ENCODE results near the gene PURB. TPM values are rescaled to one million over a fixed set of nuclear protein-coding genes. Genes with fewer than 3 reads are reported as not detected.

PURB gene
- total RNA-seq, 6 experiments from 2014 or later: 4.9 to 6.9 (median 6.7) TPM

- Histone ChIP-seq H3K4me1 (no peaks in the 10 kb centered on the region), H3K27me3 (no peaks in the 10 kb centered on the region), H3K4me3 (no peak overlapping the region), H3K36me3 (no peaks in the 10 kb centered on the region), H3K9me3 (no peaks in the 10 kb centered on the region), H3K27ac (no peak overlapping the region)
- TF ChIP-seq POLR2A (IDR thresholded peaks at IDR 0.05) (no peak), CTCF (IDR thresholded peaks at IDR 0.05) (peak in 1 of 4 donors; percentile 5)
- DNase-seq (no peak), ATAC-seq (no peak)
- 50% methylated on average over 8 of the region's 8 CpGs for WGBS (ENCODE audit: insufficient coverage, low coverage, low lambda C conversion rate, missing lambda C conversion rate)
- intact Hi-C loops (cut with DNase I): loop anchor here (5.0 to 10.0 kb wide), 2 partner anchors 65 to 68 kb away; no protein-coding TSS in a partner anchor
Measured at GRCh38 chr7:44922351-44922694, 37.0 kb upstream of the PURB start.

- Histone ChIP-seq H3K27me3 (no peaks in the 10 kb centered on the region), H3K9me3 (no peaks in the 10 kb centered on the region), H3K27ac (no peak overlapping the region), H3K4me1 (no peaks in the 10 kb centered on the region), H3K36me3 (no peaks in the 10 kb centered on the region), H3K4me3 (no peak overlapping the region)
- 79% methylated on average over 2 of the region's 14 CpGs for WGBS (ENCODE audit: insufficient coverage, low coverage, low lambda C conversion rate, missing lambda C conversion rate)
- TF ChIP-seq POLR2A (IDR thresholded peaks at IDR 0.05) (no peak), CTCF (IDR thresholded peaks at IDR 0.05) (peak; percentile 82 to 93 (median 90))
- DNase-seq (peak; percentile 90 to 93 (median 93)), ATAC-seq (peak; percentile 97 to 100 (median 98))
- intact Hi-C loops (cut with DNase I): loop anchor here (5.0 to 10.0 kb wide), 2 partner anchors 64 to 67 kb away; no protein-coding TSS in a partner anchor
Measured at GRCh38 chr7:44921607-44922350, 36.4 kb upstream of the PURB start.

- intact Hi-C loops (cut with DNase I): loop anchor here (5.0 to 10.0 kb wide), 2 partner anchors 63 to 65 kb away; no protein-coding TSS in a partner anchor
- WGBS (ENCODE audit: insufficient coverage, low coverage, low lambda C conversion rate, missing lambda C conversion rate): 66% methylated on average over 3 of the region's 3 CpGs
- Histone ChIP-seq H3K36me3 (no peaks in the 10 kb centered on the region), H3K9me3 (no peaks in the 10 kb centered on the region), H3K27me3 (no peaks in the 10 kb centered on the region), H3K4me1 (no peaks in the 10 kb centered on the region), H3K27ac (no peak overlapping the region), H3K4me3 (no peak overlapping the region)
- ATAC-seq (no peak), DNase-seq (no peak)
- TF ChIP-seq CTCF (IDR thresholded peaks at IDR 0.05): no peak
- TF ChIP-seq POLR2A (IDR thresholded peaks at IDR 0.05): no peak
Measured at GRCh38 chr7:44920119-44920518, 34.8 kb upstream of the PURB start.

GRCh38 chr7:44918029-44918428, 32.7 kb upstream of the PURB start:
- Histone ChIP-seq H3K4me1 (no peaks in the 10 kb centered on the region), H3K27me3 (no peaks in the 10 kb centered on the region), H3K27ac (no peak overlapping the region), H3K9me3 (no peaks in the 10 kb centered on the region), H3K4me3 (no peak overlapping the region), H3K36me3 (no peaks in the 10 kb centered on the region)
- DNase-seq: no peak
- intact Hi-C loops (cut with DNase I): no loop called here
- no peak for ATAC-seq
- TF ChIP-seq CTCF (IDR thresholded peaks at IDR 0.05) (no peak), POLR2A (IDR thresholded peaks at IDR 0.05) (no peak)

Measured in right lobe of liver (tissue), 6 donors.